ENCODE results near the gene BBS9. TPM values are rescaled to one million over a fixed set of nuclear protein-coding genes. Genes with fewer than 3 reads are reported as not detected.

BBS9 gene
- total and polyA plus RNA-seq, 2 donors (not counting 3 experiments of a cell fraction or from before 2014, with no cell fraction given): 5.7 to 17.4 TPM

DNA sequence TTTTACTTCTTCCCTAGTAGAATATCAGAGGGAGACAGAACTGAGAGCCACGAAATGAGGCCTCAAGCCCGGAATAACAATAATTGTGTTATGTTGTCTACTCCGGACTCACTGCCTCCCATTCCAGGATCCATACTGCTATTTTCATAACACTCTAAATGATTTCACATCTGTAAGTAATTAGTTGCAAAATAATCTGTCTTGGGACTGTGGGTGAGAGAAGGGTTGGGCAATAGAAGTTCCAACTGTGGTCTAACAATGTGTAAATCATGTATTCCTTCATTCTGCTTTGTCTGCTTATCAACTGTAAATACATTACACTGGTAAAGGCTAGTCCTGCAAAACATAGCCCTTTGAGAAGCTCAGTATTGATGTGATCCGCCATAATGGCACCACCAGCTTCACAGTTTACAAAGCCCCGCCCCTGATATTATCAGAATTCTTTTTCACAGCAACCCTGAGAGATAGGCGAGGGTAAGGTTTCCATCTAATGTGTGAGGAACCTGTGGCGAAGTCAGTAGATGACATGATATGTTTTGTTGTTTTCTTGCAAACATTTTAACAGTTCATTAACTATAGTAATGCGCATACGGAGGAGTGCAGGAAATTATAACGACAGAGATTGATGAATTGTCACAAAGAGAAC lies 510.3 kb downstream of the BBS9 start:
- FAIRE-seq: no peak
- CTCF ChIA-PET: no interaction called here
- Histone ChIP-seq H3K4me2 (ENCODE audit: insufficient read depth, low read length) (no peak overlapping the region), H3K9me1 (replicated peaks; ENCODE audit: control insufficient read depth, extremely low read depth, insufficient read depth, low read length) (no peaks in the 10 kb centered on the region), H3K79me2 (ENCODE audit: control insufficient read depth, insufficient read depth, low read length) (no peaks in the 10 kb centered on the region), H3K4me1 (ENCODE audit: control insufficient read depth, extremely low read depth, insufficient read depth, low read length) (no peaks in the 10 kb centered on the region), H3K27me3 (ENCODE audit: control insufficient read depth in 2 of 2, insufficient read depth in 2 of 2, low read length in 2 of 2) (no peaks in the 10 kb centered on the region), H3K36me3 (ENCODE audit: control insufficient read depth in 2 of 2, extremely low read depth in 1 of 2, insufficient read depth in 2 of 2, low read length in 2 of 2) (no peaks in the 10 kb centered on the region), H2AFZ (ENCODE audit: low read depth, low read length) (no peak overlapping the region), H3K9me3 (replicated peaks; ENCODE audit: control insufficient read depth, insufficient read depth, low read length) (no peaks in the 10 kb centered on the region), H4K20me1 (replicated peaks; ENCODE audit: control insufficient read depth, extremely low read depth, insufficient read depth, low read length) (no peaks in the 10 kb centered on the region), H3K27ac (ENCODE audit: insufficient read depth, low read depth, low read length) (no peak overlapping the region), H3K9ac (replicated peaks; ENCODE audit: extremely low read depth, insufficient read depth, low read length) (no peak overlapping the region), H3K4me3 (replicated peaks in 1 of 3; ENCODE audit: insufficient read depth in 1 of 3, low read depth in 1 of 3, low read length in 3 of 3) (no peak overlapping the region)
- no peak for TF ChIP-seq JUN (IDR thresholded peaks at IDR 0.05; ENCODE audit: borderline replicate concordance, insufficient read depth, insufficient read length, low read depth)
- no peak for TF ChIP-seq MYC (IDR thresholded peaks at IDR 0.05; ENCODE audit: low read depth, low read length)
- TF ChIP-seq EZH2 (IDR thresholded peaks at IDR 0.05; ENCODE audit: borderline replicate concordance, low read depth, low read length, severe bottlenecking): no peak
- no peak for TF ChIP-seq POLR2A (IDR thresholded peaks at IDR 0.05; ENCODE audit: low read depth, low read length)
- no peak for TF ChIP-seq GATA2 (IDR thresholded peaks at IDR 0.05; ENCODE audit: insufficient read depth, insufficient read length, low read depth, low read length)
- TF ChIP-seq, protein P1, sequence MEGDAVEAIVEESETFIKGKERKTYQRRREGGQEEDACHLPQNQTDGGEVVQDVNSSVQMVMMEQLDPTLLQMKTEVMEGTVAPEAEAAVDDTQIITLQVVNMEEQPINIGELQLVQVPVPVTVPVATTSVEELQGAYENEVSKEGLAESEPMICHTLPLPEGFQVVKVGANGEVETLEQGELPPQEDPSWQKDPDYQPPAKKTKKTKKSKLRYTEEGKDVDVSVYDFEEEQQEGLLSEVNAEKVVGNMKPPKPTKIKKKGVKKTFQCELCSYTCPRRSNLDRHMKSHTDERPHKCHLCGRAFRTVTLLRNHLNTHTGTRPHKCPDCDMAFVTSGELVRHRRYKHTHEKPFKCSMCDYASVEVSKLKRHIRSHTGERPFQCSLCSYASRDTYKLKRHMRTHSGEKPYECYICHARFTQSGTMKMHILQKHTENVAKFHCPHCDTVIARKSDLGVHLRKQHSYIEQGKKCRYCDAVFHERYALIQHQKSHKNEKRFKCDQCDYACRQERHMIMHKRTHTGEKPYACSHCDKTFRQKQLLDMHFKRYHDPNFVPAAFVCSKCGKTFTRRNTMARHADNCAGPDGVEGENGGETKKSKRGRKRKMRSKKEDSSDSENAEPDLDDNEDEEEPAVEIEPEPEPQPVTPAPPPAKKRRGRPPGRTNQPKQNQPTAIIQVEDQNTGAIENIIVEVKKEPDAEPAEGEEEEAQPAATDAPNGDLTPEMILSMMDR (IDR thresholded peaks at IDR 0.05; ENCODE audit: extremely low read depth in 1 of 2, insufficient read depth in 1 of 2, low read depth in 1 of 2, low read length in 2 of 2): no peak
- no peak for TF ChIP-seq FOS (IDR thresholded peaks at IDR 0.05; ENCODE audit: borderline replicate concordance, insufficient read depth, low read length)
- no peak for TF ChIP-seq POLR2AphosphoS5 (IDR thresholded peaks at IDR 0.05; ENCODE audit: insufficient read depth, low read depth, low read length)
- TF ChIP-seq MAX (IDR thresholded peaks at IDR 0.05; ENCODE audit: insufficient read depth, insufficient read length): no peak
- intact Hi-C loops (cut with micrococcal nuclease) (no loop called here), dilution Hi-C loops (cut with MboI; ENCODE audit: extremely low pct_ligation_motif_present, low sequenced_read_pairs) (no loop called here)
- POLR2A ChIA-PET: no interaction called here
- DNase-seq (ENCODE audit: low read depth, low spot score): no peak
- no TSS peak for BruUV-seq (replicated peaks)

Data from endothelial cell of umbilical vein (primary cell).